ENCODE data around the gene BCL11A. TPM values are rescaled to one million over a fixed set of nuclear protein-coding genes. Genes with fewer than 3 reads are reported as not detected.

Gene BCL11A
- total RNA-seq, 1 experiment from 2014 or later, result 4.7 TPM

- in situ Hi-C loops (cut with HindIII; ENCODE audit: low pct_unique_long_range_greater_than_20kb, low sequenced_read_pairs), result no loop called here
- no peak for DNase-seq (ENCODE audit: low read depth, low spot score)
These were observed 67.9 kb downstream of the BCL11A start for GRCh38 chr2:60485550-60485949.

GRCh38 chr2:60485055-60485454 lies 68.4 kb downstream of the BCL11A start:
- no peak for DNase-seq (ENCODE audit: low read depth, low spot score)
- in situ Hi-C loops (cut with HindIII; ENCODE audit: low pct_unique_long_range_greater_than_20kb, low sequenced_read_pairs), result no loop called here

DNA sequence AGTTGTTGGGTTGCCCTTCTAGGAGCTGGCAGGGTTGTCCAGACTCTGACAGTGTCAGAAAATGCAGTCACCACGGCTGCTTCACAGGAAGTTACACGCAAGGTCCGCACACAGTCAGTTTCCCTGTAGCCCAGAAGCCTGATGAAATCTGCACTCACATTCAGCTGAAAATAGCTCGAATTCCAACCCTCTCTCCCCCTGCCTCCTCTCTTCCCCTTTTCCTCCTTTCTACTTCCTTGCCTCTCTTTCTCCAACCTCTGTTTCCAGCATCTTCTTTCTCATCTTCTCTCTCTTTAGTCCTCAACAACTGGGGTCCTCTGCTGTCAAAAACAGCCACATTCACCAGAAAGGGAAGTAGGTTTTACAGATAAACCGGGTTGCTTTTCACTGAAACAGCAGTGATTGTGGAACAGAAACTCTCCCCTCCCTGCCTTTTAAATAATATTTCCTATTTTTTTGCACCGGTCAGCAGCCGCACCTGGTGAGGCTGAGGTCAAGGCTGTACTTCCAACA lies 69.3 kb downstream of the BCL11A start:
- in situ Hi-C loops (cut with HindIII; ENCODE audit: low pct_unique_long_range_greater_than_20kb, low sequenced_read_pairs), result no loop called here
- DNase-seq (ENCODE audit: low read depth, low spot score), result no peak

- no peak for DNase-seq (ENCODE audit: low read depth, low spot score)
- in situ Hi-C loops (cut with HindIII; ENCODE audit: low pct_unique_long_range_greater_than_20kb, low sequenced_read_pairs), result no loop called here
These were observed 70.1 kb downstream of the BCL11A start for GRCh38 chr2:60483401-60483800.

DNA sequence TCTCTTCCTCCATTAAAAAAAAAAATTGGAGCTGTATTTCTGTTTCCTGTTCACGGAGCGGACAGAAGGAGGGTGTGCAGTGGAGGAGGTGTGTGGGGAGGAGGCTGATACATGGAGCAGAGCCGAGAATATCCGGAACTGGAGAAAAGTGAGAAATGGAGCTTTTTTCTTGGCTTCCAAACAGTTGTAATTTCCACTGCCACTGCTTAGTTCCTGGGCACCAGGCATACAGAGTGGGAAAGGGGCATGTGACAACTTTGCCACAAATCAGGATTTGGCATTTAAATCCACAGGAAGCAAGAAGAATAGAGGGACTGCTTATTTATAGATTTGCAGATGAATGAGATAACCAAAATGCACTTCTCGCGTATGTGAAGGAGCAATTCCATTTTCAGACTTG lies 71.2 kb downstream of the BCL11A start:
- no peak for DNase-seq (ENCODE audit: low read depth, low spot score)
- in situ Hi-C loops (cut with HindIII; ENCODE audit: low pct_unique_long_range_greater_than_20kb, low sequenced_read_pairs), result no loop called here

- in situ Hi-C loops (cut with HindIII; ENCODE audit: low pct_unique_long_range_greater_than_20kb, low sequenced_read_pairs), result no loop called here
- DNase-seq (ENCODE audit: low read depth, low spot score), result no peak
These were observed 72.2 kb downstream of the BCL11A start for GRCh38 chr2:60481257-60481656.

DNA sequence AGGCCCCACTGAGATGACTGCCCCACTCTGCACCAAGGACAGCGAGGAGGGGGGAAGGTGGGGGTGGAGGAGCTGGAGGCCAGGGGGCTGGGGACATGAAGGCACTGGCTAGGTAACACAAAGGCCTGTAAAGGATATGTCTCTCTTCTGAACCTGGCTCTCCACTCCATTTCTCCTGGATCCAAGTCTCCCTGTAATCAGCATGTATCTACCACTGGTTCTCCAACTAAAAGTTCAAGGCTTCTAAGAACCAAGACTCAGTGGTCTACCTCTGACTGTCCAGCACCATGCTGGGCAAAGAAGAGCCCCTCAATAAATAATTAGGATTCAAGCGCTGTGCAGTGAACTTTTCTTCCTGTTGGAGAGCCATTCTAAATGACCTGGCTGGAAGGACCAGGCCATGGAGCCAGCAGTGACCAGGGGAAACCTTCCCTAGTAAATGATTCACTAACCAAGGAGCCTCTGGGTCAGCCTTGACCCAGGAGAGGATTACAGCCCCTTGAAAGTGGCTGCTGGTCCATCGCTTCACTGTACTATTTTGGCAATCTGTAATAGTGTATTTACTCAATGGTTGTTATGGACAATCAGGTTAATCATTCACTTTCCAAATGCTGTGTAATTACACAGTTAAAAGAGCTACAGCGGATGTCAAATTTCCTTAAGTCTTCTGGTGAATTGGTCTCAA lies 73.2 kb downstream of the BCL11A start:
- in situ Hi-C loops (cut with HindIII; ENCODE audit: low pct_unique_long_range_greater_than_20kb, low sequenced_read_pairs), result no loop called here
- no peak for DNase-seq (ENCODE audit: low read depth, low spot score)

- in situ Hi-C loops (cut with HindIII; ENCODE audit: low pct_unique_long_range_greater_than_20kb, low sequenced_read_pairs), result no loop called here
- DNase-seq (ENCODE audit: low read depth, low spot score), result peak; percentile 15
These were observed 74.0 kb downstream of the BCL11A start for GRCh38 chr2:60479226-60480088.

GRCh38 chr2:60478660-60479059 lies 74.8 kb downstream of the BCL11A start:
- in situ Hi-C loops (cut with HindIII; ENCODE audit: low pct_unique_long_range_greater_than_20kb, low sequenced_read_pairs), result no loop called here
- DNase-seq (ENCODE audit: low read depth, low spot score), result no peak

DNA sequence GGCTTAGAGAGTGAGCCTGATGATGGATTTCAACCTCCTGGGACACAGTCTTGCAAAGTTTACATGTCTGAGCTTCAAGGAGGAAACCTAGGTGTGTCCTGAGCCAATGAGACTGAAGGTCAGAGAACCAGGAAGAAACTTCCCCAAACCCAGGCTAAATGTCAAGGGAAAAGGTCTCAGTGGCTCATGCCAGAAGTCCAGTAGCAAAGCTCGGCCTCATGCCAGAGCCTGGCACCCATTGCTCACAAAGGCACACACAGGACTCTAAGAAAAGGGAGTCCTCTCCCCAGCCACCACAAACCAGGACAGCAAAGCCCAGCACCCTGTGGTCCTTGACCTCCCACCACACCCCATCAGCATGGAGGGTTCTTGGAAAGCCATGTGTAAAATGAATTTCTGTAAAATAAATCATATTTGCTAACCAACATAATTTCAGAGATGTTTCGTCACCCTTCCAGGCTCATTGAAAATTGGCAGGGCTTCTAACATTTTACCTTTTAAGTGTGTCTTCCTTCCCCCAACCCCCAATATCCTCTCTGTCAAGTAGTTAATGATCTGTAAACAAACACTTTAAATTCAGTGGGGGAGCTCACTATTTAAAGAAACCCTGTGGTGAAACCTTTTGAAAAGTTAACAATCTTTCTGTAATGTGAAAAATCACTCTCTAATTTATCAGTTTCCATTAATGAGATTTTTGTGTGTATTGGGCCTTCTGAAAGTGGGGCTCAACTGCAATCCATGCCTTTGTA lies 77.1 kb downstream of the BCL11A start:
- in situ Hi-C loops (cut with HindIII; ENCODE audit: low pct_unique_long_range_greater_than_20kb, low sequenced_read_pairs), result no loop called here
- DNase-seq (ENCODE audit: low read depth, low spot score), result no peak

- no peak for DNase-seq (ENCODE audit: low read depth, low spot score)
- in situ Hi-C loops (cut with HindIII; ENCODE audit: low pct_unique_long_range_greater_than_20kb, low sequenced_read_pairs), result no loop called here
These were observed 78.2 kb downstream of the BCL11A start for GRCh38 chr2:60475123-60475830.

DNA sequence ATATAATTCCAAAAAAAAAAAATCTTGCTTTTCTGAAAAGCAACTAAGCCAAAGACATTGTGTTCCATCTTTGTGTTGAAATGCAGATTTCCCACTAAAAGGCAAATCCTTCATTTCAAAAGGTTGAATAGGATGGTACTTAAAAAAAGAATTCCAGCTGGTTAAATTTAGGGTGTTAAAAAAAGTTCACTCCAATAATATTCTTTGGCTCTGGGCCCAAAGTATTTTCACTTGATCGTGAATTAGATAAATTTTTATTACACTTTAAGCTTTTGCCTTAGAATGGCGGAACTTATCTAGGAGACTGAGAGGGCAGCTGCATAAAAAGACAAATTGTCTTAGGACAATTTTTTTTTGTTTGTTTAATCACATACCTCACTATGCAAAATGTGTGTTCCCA lies 79.2 kb downstream of the BCL11A start:
- in situ Hi-C loops (cut with HindIII; ENCODE audit: low pct_unique_long_range_greater_than_20kb, low sequenced_read_pairs), result no loop called here

GRCh38 chr2:60473546-60473945 lies 79.9 kb downstream of the BCL11A start:
- in situ Hi-C loops (cut with HindIII; ENCODE audit: low pct_unique_long_range_greater_than_20kb, low sequenced_read_pairs), result no loop called here
- no peak for DNase-seq (ENCODE audit: low read depth, low spot score)

More for the DNA sequence above, 79.2 kb downstream of the BCL11A start:
- DNase-seq (ENCODE audit: low read depth, low spot score), result no peak

DNA sequence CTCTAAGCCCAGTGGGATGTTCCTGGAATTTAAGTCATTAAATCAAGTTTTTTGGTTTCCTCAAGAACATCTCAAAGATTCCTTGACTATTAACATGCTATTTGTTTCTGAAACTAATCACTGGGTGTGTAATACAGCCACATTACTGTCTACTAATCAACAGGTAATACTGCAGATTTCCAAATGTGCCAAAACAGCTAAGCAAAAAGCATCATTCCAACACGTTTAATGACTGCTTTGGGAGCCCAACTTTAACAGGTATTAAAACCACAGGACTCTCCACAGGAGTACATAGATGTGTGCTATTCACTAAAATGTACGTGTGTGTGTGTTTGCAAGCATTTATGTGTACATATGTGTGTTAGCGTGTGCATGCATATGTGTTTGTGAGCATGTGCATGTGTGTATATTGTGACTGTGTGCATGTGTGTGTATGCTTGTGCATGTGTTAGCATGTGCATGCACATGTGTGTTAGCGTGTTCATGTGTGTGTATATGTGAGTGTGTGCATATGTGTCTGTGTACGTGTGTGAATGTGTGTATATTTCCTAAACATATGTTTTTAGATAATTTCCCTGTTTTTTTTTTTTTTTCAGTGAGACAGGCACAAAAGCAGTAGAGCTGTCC lies 80.7 kb downstream of the BCL11A start:
- in situ Hi-C loops (cut with HindIII; ENCODE audit: low pct_unique_long_range_greater_than_20kb, low sequenced_read_pairs), result no loop called here
- DNase-seq (ENCODE audit: low read depth, low spot score), result no peak

- DNase-seq (ENCODE audit: low read depth, low spot score), result no peak
- in situ Hi-C loops (cut with HindIII; ENCODE audit: low pct_unique_long_range_greater_than_20kb, low sequenced_read_pairs), result no loop called here
These were observed 81.4 kb downstream of the BCL11A start for GRCh38 chr2:60472041-60472440.

DNA sequence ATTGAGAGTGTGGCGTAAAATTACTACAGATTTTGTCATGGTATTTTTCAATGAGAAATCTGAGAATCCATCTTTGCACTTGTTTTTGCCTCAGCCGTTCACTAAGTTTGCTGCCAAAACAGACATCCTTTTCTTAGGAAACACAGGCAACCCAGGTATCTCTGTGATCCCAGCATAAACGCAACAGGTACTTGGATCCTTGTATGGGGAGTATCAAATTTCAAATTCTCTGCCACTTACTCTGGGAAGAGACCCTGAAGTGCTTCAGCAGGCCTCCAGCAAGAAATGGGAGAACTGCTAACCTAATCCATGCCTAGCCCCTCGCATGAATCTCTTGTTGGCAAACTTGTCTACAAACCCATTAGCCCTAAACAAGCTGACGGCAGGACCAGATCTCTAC lies 83.1 kb downstream of the BCL11A start:
- in situ Hi-C loops (cut with HindIII; ENCODE audit: low pct_unique_long_range_greater_than_20kb, low sequenced_read_pairs), result no loop called here
- DNase-seq (ENCODE audit: low read depth, low spot score), result no peak

Measured in SK-MEL-5 (cell line).